Testis (tissue), 3 donors: ENCODE data around the gene TEAD1. TPM values are rescaled to one million over a fixed set of nuclear protein-coding genes. Genes with fewer than 3 reads are reported as not detected.

ENCODE experiments used
- DNase-seq: peaks from one replicate; pipeline ENCODE4 v3.0.0-alpha.2; 2019
- H3K27ac ChIP-seq, 2 donors: fragments of 200-600 bp; sonication (generic); one replicate each; pipeline ENCODE4 v1.5.1; 2019
- H3K27me3 ChIP-seq: fragments of 200-600 bp; sonication (generic); one replicate; pipeline ENCODE4 v1.5.1; 2019
- H3K36me3 ChIP-seq: fragments of 200-600 bp; sonication (generic); one replicate; pipeline ENCODE4 v1.5.1; 2017; ENCODE audit warnings: low read depth; ENCODE audit errors: missing control alignments
- H3K4me1 ChIP-seq: fragments of 200-600 bp; sonication (generic); one replicate; pipeline ENCODE4 v1.5.1; 2019
- H3K4me3 ChIP-seq, 2 donors: fragments of 200-600 bp; sonication (generic); one replicate each; pipeline ENCODE4 v1.5.1; 2017 to 2019
- H3K9me3 ChIP-seq: fragments of 200-600 bp; sonication (generic); one replicate; pipeline ENCODE4 v1.5.1; 2017
- CTCF ChIP-seq, 3 experiments: fragments of 450-650 bp in 2 of 3; fragments of 200-600 bp in 1 of 3; sonication (generic) in 1 of 3; IDR thresholded peaks; one replicate each; pipeline ENCODE4 v1.5.1; 2016 to 2019; ENCODE audit warnings: antibody characterized with exemption in 3 of 3, mild to moderate bottlenecking in 2 of 3, moderate library complexity in 1 of 3
- POLR2A ChIP-seq: fragments of 450-650 bp; IDR thresholded peaks from one replicate; pipeline ENCODE4 v1.6.1; 2017; ENCODE audit warnings: antibody characterized with exemption, mild to moderate bottlenecking, moderate library complexity
- WGBS, 2 donors: methylation state at CpG; one replicate each; pipeline ENCODE4 v1.1.5; 2018; 5-methylcytosine and 5-hydroxymethylcytosine counted together
- intact Hi-C: fragments of 100-400 bp; cut with DNase I; formaldehyde crosslinking; loops from one replicate; pipeline ENCODE4 v1.15.1; 2023; ENCODE audit warnings: low total_unique reads
- polyA plus RNA-seq: library from polyadenylated mRNA; stranded (reverse); fragments of 350-450 nt; fragmentation: Illumina TruSeq; extraction: RNeasy Lipid Tissue Mini Kit (QIAGEN cat#74804); gene quantifications from one replicate; pipeline ENCODE4 v1.2.3, GENCODE V29; 2014; ENCODE audit warnings: low read depth, low replicate concordance; ENCODE audit not compliant: insufficient read depth
- total RNA-seq, 2 donors: library from RNA; depleted of rRNA; stranded (reverse); fragments of >200 nt; gene quantifications; one replicate each; pipeline ENCODE4 v1.2.3, GENCODE V29; 2016

Gene TEAD1
- total and polyA plus RNA-seq, 3 donors from 2014 or later = 24.6 to 78.1 (median 63.5) TPM

DNA sequence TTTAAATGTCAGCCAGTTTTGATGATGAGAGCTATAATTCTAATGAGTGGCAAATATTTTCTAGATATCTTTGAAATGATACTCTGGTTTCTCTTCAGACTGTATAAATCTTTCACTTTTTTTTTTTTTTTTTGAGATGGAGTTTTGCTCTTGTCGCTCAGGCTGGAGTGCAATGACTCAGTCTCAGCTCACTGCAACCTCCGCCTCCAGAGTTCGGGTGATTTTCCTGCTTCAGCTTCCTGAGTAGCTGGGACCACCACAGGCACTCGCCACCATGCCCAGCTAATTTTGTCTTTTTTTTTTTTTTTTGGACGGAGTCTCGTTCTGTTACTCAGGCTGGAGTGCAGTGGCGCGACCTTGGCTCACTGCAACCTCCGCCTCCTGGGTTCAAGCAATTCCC lies 113.6 kb downstream of the TEAD1 start:
- DNase-seq = no peak
- Histone ChIP-seq H3K4me3 (no peak overlapping the region), H3K27ac (no peak overlapping the region)

GRCh38 chr11:12789054-12789453 lies 114.8 kb downstream of the TEAD1 start:
- no peak for TF ChIP-seq POLR2A
- H3K36me3 ChIP-seq = no peaks in the 10 kb centered on the region
- H3K27ac ChIP-seq = no peak overlapping the region
- 89 to 91% methylated on average over 1 of the region's 1 CpG for WGBS, 2 donors
- no peaks in the 10 kb centered on the region for H3K9me3 ChIP-seq
- DNase-seq = no peak
- intact Hi-C loops = no loop called here
- H3K27me3 ChIP-seq = no peaks in the 10 kb centered on the region
- H3K4me1 ChIP-seq = no peaks in the 10 kb centered on the region
- no peak overlapping the region for H3K4me3 ChIP-seq

More for the DNA sequence above, 113.6 kb downstream of the TEAD1 start:
- WGBS, 2 donors = 85 to 92% methylated on average over 9 of the region's 9 CpGs
- Histone ChIP-seq H3K9me3 (no peaks in the 10 kb centered on the region), H3K4me1 (no peaks in the 10 kb centered on the region), H3K36me3 (no peaks in the 10 kb centered on the region), H3K27me3 (no peaks in the 10 kb centered on the region)
- TF ChIP-seq POLR2A = no peak
- TF ChIP-seq CTCF (IDR thresholded peaks at IDR 0.05) = no peak
- intact Hi-C loops = no loop called here

- H3K9me3 ChIP-seq = no peaks in the 10 kb centered on the region
- no peaks in the 10 kb centered on the region for H3K27me3 ChIP-seq
- no peaks in the 10 kb centered on the region for H3K4me1 ChIP-seq
- H3K27ac ChIP-seq = no peak overlapping the region
- TF ChIP-seq POLR2A (no peak), CTCF (IDR thresholded peaks at IDR 0.05) (no peak)
- no peak overlapping the region for H3K4me3 ChIP-seq
- DNase-seq = no peak
- H3K36me3 ChIP-seq = no peaks in the 10 kb centered on the region
- 65 to 86% methylated on average over 5 to 9 of the region's 9 CpGs for WGBS, 2 donors
- intact Hi-C loops = no loop called here
Observed at GRCh38 chr11:12789596-12790215, 115.5 kb downstream of the TEAD1 start.

DNA sequence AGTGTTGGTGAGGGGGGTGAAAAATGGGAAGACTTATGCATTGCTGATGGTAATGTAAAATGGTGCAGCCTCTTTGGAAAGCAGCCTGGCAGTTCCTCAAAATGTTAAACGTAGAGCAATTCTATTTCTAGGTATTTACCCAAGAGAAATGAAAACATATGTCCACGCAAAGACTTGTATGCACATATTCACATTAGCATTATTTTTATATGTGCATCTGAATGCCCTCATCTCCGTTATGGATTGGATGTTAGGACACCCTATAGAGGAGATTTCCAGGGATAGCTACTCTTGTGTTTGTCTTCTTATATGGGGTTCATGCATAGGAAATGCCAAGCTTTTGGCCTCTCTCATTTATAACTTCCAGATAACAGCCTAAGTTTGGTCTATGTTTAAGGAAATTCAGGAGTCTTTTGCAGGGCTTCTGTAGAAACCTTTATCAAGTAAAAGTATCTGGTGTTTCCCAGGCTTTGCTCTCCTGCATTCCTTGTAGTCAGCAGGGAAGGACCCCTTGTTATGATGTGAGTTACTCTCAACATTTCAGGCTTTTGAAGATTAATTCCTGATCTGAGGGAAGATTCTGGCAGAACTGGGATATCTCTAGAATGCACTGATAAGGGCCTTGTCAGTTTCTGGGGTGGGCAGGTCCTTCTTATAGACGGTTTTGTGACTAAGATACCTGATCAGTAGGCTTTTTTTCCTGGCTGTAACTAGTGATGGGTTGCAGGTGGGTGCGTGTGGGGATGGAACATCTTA lies 116.8 kb downstream of the TEAD1 start:
- H3K36me3 ChIP-seq = no peaks in the 10 kb centered on the region
- H3K27ac ChIP-seq = no peak overlapping the region
- no peak overlapping the region for H3K4me3 ChIP-seq
- intact Hi-C loops = no loop called here
- 74 to 89% methylated on average over 5 of the region's 5 CpGs for WGBS, 2 donors
- no peaks in the 10 kb centered on the region for H3K4me1 ChIP-seq
- H3K27me3 ChIP-seq = no peaks in the 10 kb centered on the region
- DNase-seq = no peak
- TF ChIP-seq POLR2A = no peak
- TF ChIP-seq CTCF (IDR thresholded peaks at IDR 0.05) = no peak
- no peaks in the 10 kb centered on the region for H3K9me3 ChIP-seq

- DNase-seq = no peak
- Histone ChIP-seq H3K9me3 (no peaks in the 10 kb centered on the region), H3K27me3 (no peaks in the 10 kb centered on the region), H3K27ac (no peak overlapping the region), H3K4me3 (no peak overlapping the region), H3K4me1 (no peaks in the 10 kb centered on the region), H3K36me3 (no peaks in the 10 kb centered on the region)
- TF ChIP-seq CTCF (IDR thresholded peaks at IDR 0.05) (no peak), POLR2A (no peak)
- intact Hi-C loops = no loop called here
Observed at GRCh38 chr11:12792018-12792417, 117.8 kb downstream of the TEAD1 start.
